HEK293 (cell line): ENCODE data around the gene GCK.

Source experiments
- CTCF ChIA-PET: fragments of 350-600 bp; formaldehyde crosslinking; extraction: SDS; loops from one replicate; lab custom pipeline; 2021; ENCODE audit warnings: antibody characterized with exemption; lab: Yijun Ruan, JAX
- POLR2A ChIA-PET: fragments of 300-600 bp; formaldehyde crosslinking; extraction: SDS; loops from one replicate; lab custom pipeline; 2020; ENCODE audit warnings: antibody characterized with exemption, inconsistent platforms; lab: Yijun Ruan, JAX
- H3K27ac ChIP-seq: fragments of 200-500 bp; sonication (Bioruptor generic); 2 replicates; pipeline ENCODE4 v1.5.1; 2014; ENCODE audit warnings: low read depth, low read length, control low read depth, inconsistent platforms; ENCODE audit errors: extremely low read depth
- H3K36me3 ChIP-seq, 2 experiments: fragments of 200-500 bp in 1 of 2; sonication (Bioruptor generic) in 1 of 2; 1 replicate in 1 of 2; 2 replicates in 1 of 2; pipeline ENCODE4 v1.5.1; 2014 to 2017; ENCODE audit warnings: inconsistent platforms in 2 of 2, low read length in 2 of 2; ENCODE audit not compliant: control insufficient read depth in 2 of 2, insufficient read depth in 1 of 2
- H3K4me1 ChIP-seq: fragments of 200-500 bp; sonication (Bioruptor generic); 2 replicates; pipeline ENCODE4 v1.5.1; 2014; ENCODE audit warnings: mild to moderate bottlenecking, low read length, inconsistent platforms; ENCODE audit not compliant: control insufficient read depth, insufficient read depth
- H3K4me3 ChIP-seq: 2 replicates; pipeline ENCODE4 v1.5.1; 2011; ENCODE audit warnings: low read depth, mild to moderate bottlenecking, control low read depth, low read length, moderate library complexity
- H3K9me3 ChIP-seq: fragments of 200-500 bp; sonication (Bioruptor generic); 2 replicates; pipeline ENCODE4 v1.5.1; 2014; ENCODE audit warnings: low read depth, low read length, inconsistent platforms; ENCODE audit not compliant: control insufficient read depth, insufficient read depth
- CTCF ChIP-seq: fragments of 450-650 bp; formaldehyde crosslinking; IDR thresholded peaks from 2 replicates; pipeline ENCODE4 v1.5.1; 2016; ENCODE audit warnings: missing biosample characterization, missing genetic modification characterization
- GLIS1 ChIP-seq: fragments of 450-650 bp; formaldehyde crosslinking; IDR thresholded peaks from 2 replicates; pipeline ENCODE4 v1.5.1; 2016; ENCODE audit warnings: missing biosample characterization, missing genetic modification characterization
- MYNN ChIP-seq: fragments of 450-650 bp; formaldehyde crosslinking; IDR thresholded peaks from 2 replicates; pipeline ENCODE4 v1.5.1; 2016; ENCODE audit warnings: missing biosample characterization, missing genetic modification characterization, borderline replicate concordance
- SCRT1 ChIP-seq: fragments of 450-650 bp; formaldehyde crosslinking; IDR thresholded peaks from 2 replicates; pipeline ENCODE4 v1.5.1; 2016; ENCODE audit warnings: missing biosample characterization, missing genetic modification characterization, borderline replicate concordance
- YY1 ChIP-seq: fragments of 450-650 bp; formaldehyde crosslinking; IDR thresholded peaks from 2 replicates; pipeline ENCODE4 v1.5.1; 2018; ENCODE audit warnings: missing biosample characterization, missing genetic modification characterization
- ZBTB1 ChIP-seq: fragments of 450-650 bp; formaldehyde crosslinking; IDR thresholded peaks from 2 replicates; pipeline ENCODE4 v1.5.1; 2016; ENCODE audit warnings: missing biosample characterization, missing genetic modification characterization
- ZBTB44 ChIP-seq: fragments of 450-650 bp; IDR thresholded peaks from 2 replicates; pipeline ENCODE4 v1.5.1; 2018; ENCODE audit warnings: missing biosample characterization, mild to moderate bottlenecking, missing genetic modification characterization
- ZFP37 ChIP-seq: fragments of 450-650 bp; formaldehyde crosslinking; IDR thresholded peaks from 2 replicates; pipeline ENCODE4 v1.5.1; 2016; ENCODE audit warnings: missing biosample characterization, missing genetic modification characterization
- ZNF114 ChIP-seq: fragments of 450-650 bp; formaldehyde crosslinking; IDR thresholded peaks from 2 replicates; pipeline ENCODE4 v1.5.0; 2017; ENCODE audit warnings: missing biosample characterization, missing genetic modification characterization
- ZNF148 ChIP-seq: fragments of 450-650 bp; formaldehyde crosslinking; IDR thresholded peaks from 2 replicates; pipeline ENCODE4 v1.5.0; 2017; ENCODE audit warnings: missing biosample characterization, missing genetic modification characterization, borderline replicate concordance
- ZNF155 ChIP-seq: fragments of 450-650 bp; formaldehyde crosslinking; IDR thresholded peaks from 2 replicates; pipeline ENCODE4 v1.5.1; 2016; ENCODE audit warnings: missing biosample characterization, missing genetic modification characterization
- ZNF157 ChIP-seq: fragments of 450-650 bp; formaldehyde crosslinking; IDR thresholded peaks from 2 replicates; pipeline ENCODE4 v1.5.1; 2016; ENCODE audit warnings: missing biosample characterization, missing genetic modification characterization
- ZNF175 ChIP-seq: fragments of 450-650 bp; formaldehyde crosslinking; IDR thresholded peaks from 2 replicates; pipeline ENCODE4 v1.5.1; 2016; ENCODE audit warnings: missing biosample characterization, missing genetic modification characterization
- ZNF223 ChIP-seq: fragments of 450-650 bp; formaldehyde crosslinking; IDR thresholded peaks from 2 replicates; pipeline ENCODE4 v1.5.1; 2016; ENCODE audit warnings: missing biosample characterization, missing genetic modification characterization
- ZNF274 ChIP-seq, 2 experiments: fragments of 200-500 bp in 1 of 2; fragments of 450-650 bp in 1 of 2; sonication (Bioruptor generic) in 1 of 2; formaldehyde crosslinking in 1 of 2; IDR thresholded peaks; 2 replicates each; pipeline versions ENCODE4 v1.5.1 to v1.6.1; 2014 to 2016; ENCODE audit warnings: borderline replicate concordance in 1 of 2, inconsistent platforms in 1 of 2, low read length in 1 of 2, missing biosample characterization in 1 of 2, missing genetic modification characterization in 1 of 2
- ZNF302 ChIP-seq: fragments of 450-650 bp; formaldehyde crosslinking; IDR thresholded peaks from 2 replicates; pipeline ENCODE4 v1.5.1; 2016; ENCODE audit warnings: missing biosample characterization, missing genetic modification characterization, low read depth
- ZNF366 ChIP-seq: fragments of 450-650 bp; formaldehyde crosslinking; conservative IDR thresholded peaks from 2 replicates; pipeline ENCODE4 v1.5.1; 2016; ENCODE audit warnings: missing biosample characterization, missing genetic modification characterization
- ZNF37A ChIP-seq: fragments of 450-650 bp; IDR thresholded peaks from 2 replicates; pipeline ENCODE4 v1.5.1; 2018; ENCODE audit warnings: missing biosample characterization, missing genetic modification characterization
- ZNF449 ChIP-seq: fragments of 450-650 bp; formaldehyde crosslinking; IDR thresholded peaks from 2 replicates; pipeline ENCODE4 v1.5.1; 2017; ENCODE audit warnings: missing biosample characterization, mild to moderate bottlenecking, missing genetic modification characterization, moderate library complexity
- ZNF548 ChIP-seq: fragments of 450-650 bp; formaldehyde crosslinking; IDR thresholded peaks from 2 replicates; pipeline ENCODE4 v1.5.1; 2016; ENCODE audit warnings: missing biosample characterization, missing genetic modification characterization
- ZNF558 ChIP-seq: fragments of 450-650 bp; formaldehyde crosslinking; IDR thresholded peaks from 2 replicates; pipeline ENCODE4 v1.5.1; 2016; ENCODE audit warnings: missing biosample characterization, missing genetic modification characterization
- ZNF585B ChIP-seq: fragments of 450-650 bp; formaldehyde crosslinking; IDR thresholded peaks from 2 replicates; pipeline ENCODE4 v1.5.1; 2016; ENCODE audit warnings: missing biosample characterization, missing genetic modification characterization
- ZNF610 ChIP-seq: fragments of 450-650 bp; formaldehyde crosslinking; IDR thresholded peaks from 2 replicates; pipeline ENCODE4 v1.5.1; 2016; ENCODE audit warnings: missing biosample characterization, missing genetic modification characterization, borderline replicate concordance
- ZNF623 ChIP-seq: fragments of 450-650 bp; formaldehyde crosslinking; IDR thresholded peaks from 2 replicates; pipeline ENCODE4 v1.5.1; 2016; ENCODE audit warnings: missing biosample characterization, missing genetic modification characterization
- ZNF624 ChIP-seq: fragments of 450-650 bp; formaldehyde crosslinking; IDR thresholded peaks from 2 replicates; pipeline ENCODE4 v1.5.1; 2017; ENCODE audit warnings: missing biosample characterization, missing genetic modification characterization
- ZNF707 ChIP-seq: fragments of 450-650 bp; formaldehyde crosslinking; IDR thresholded peaks from 2 replicates; pipeline ENCODE4 v1.5.1; 2016; ENCODE audit warnings: missing biosample characterization, missing genetic modification characterization
- ZNF837 ChIP-seq: fragments of 450-650 bp; formaldehyde crosslinking; IDR thresholded peaks from 2 replicates; pipeline ENCODE4 v1.5.1; 2016; ENCODE audit warnings: missing biosample characterization, missing genetic modification characterization
- ZSCAN30 ChIP-seq: fragments of 450-650 bp; IDR thresholded peaks from 2 replicates; pipeline ENCODE4 v1.5.1; 2018; ENCODE audit warnings: missing biosample characterization, mild to moderate bottlenecking, missing genetic modification characterization, moderate library complexity
- ZSCAN5A ChIP-seq: fragments of 450-650 bp; formaldehyde crosslinking; IDR thresholded peaks from 2 replicates; pipeline ENCODE4 v1.5.1; 2016; ENCODE audit warnings: missing biosample characterization, missing genetic modification characterization

GCK gene

GRCh38 chr7:44213877-44214388 lies 24.7 kb upstream of the GCK start (continued):
- no peak for TF ChIP-seq ZNF449
- no peak for TF ChIP-seq ZSCAN5A (tag by site-specific recombination)
- no peak for TF ChIP-seq ZNF302 (tag by site-specific recombination)
- no peak for TF ChIP-seq ZNF707 (tag by site-specific recombination)
- no peak for TF ChIP-seq ZNF624 (tag by site-specific recombination)
- no peak for TF ChIP-seq ZNF114
- no peak for TF ChIP-seq ZNF366 (tag by site-specific recombination)
- no peak for TF ChIP-seq ZNF223 (tag by site-specific recombination)
- TF ChIP-seq ZBTB1 (tag by site-specific recombination): no peak
- no peak for TF ChIP-seq ZSCAN30 (tag by site-specific recombination)
- no peak for TF ChIP-seq YY1 (tag by site-specific recombination)

- no peaks in the 10 kb centered on the region for H3K4me1 ChIP-seq
- CTCF ChIA-PET: interaction anchor here (1.2 to 3.3 kb wide), 3 partner anchors 11 to 79 kb away, joined by 3 to 13 read pairs (median 3); no protein-coding TSS in a partner anchor
- TF ChIP-seq CTCF (no peak), ZNF155 (no peak), ZNF157 (tag by site-specific recombination) (no peak), ZNF623 (tag by site-specific recombination) (no peak), MYNN (tag by site-specific recombination) (no peak), ZNF585B (no peak), GLIS1 (no peak), SCRT1 (tag by site-specific recombination) (no peak), ZBTB44 (tag by site-specific recombination) (no peak), ZNF558 (no peak), ZNF37A (tag by site-specific recombination) (no peak), ZNF548 (tag by site-specific recombination) (no peak), ZNF610 (tag by site-specific recombination) (no peak), ZNF274 (IDR thresholded peaks at IDR 0.05; ENCODE audit: low read length) (no peak), ZNF274 (tag by site-specific recombination; IDR thresholded peaks at IDR 0.05; ENCODE audit: borderline replicate concordance) (no peak), ZNF148 (no peak), ZNF175 (tag by site-specific recombination) (no peak), ZNF837 (tag by site-specific recombination) (no peak), ZFP37 (tag by site-specific recombination) (no peak)
Measured at GRCh38 chr7:44213206-44213876, 24.1 kb upstream of the GCK start.

More at GRCh38 chr7:44213206-44213876, 24.1 kb upstream of the GCK start:
- POLR2A ChIA-PET: interaction anchor here (1.7 kb wide), 1 partner anchor 13 kb away, joined by 4 read pairs; the partner anchor contains the start of gene YKT6
- Histone ChIP-seq H3K9me3 (no peaks in the 10 kb centered on the region), H3K27ac (no peak overlapping the region), H3K36me3 (peaks cover 7 to 49% of the 10 kb centered on the region in 2 experiments; a peak in 1 of 3 replicates), H3K4me3 (no peak overlapping the region)
